ENCODE measurements around the gene SLC6A18.
"Not testable (repeated sequence)": the region's sequence is repeated elsewhere in the genome, so short reads cannot be mapped to it uniquely, and the experiment has no call there.

The SLC6A18 gene

DNA sequence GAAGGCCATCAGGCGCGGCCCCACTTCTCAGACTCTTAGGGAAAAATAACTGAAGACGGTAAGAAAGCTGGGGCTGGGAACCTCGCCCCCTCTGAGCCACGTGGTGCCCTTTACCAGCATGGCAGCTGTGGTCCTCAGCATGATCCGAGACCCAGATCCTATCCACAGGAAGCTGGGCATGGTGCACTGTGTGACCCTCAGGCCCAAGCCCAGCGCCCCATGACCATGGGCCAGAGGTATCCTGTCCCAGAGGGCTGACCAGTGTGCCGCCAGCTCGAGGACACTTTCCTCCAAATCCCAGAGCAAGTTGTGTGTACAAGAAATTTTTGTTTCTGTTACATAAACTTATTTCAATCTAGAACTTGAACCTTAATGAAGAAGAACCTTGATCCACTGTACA, 41.6 kb downstream of the SLC6A18 start:
- TF ChIP-seq, protein P1, sequence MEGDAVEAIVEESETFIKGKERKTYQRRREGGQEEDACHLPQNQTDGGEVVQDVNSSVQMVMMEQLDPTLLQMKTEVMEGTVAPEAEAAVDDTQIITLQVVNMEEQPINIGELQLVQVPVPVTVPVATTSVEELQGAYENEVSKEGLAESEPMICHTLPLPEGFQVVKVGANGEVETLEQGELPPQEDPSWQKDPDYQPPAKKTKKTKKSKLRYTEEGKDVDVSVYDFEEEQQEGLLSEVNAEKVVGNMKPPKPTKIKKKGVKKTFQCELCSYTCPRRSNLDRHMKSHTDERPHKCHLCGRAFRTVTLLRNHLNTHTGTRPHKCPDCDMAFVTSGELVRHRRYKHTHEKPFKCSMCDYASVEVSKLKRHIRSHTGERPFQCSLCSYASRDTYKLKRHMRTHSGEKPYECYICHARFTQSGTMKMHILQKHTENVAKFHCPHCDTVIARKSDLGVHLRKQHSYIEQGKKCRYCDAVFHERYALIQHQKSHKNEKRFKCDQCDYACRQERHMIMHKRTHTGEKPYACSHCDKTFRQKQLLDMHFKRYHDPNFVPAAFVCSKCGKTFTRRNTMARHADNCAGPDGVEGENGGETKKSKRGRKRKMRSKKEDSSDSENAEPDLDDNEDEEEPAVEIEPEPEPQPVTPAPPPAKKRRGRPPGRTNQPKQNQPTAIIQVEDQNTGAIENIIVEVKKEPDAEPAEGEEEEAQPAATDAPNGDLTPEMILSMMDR (conservative IDR thresholded peaks at IDR 0.05; ENCODE audit: control insufficient read depth, insufficient read depth, low read depth, low read length): no peak
- H3K4me3 ChIP-seq (ENCODE audit: control insufficient read depth, low read depth, low read length): no peak overlapping the region
- DNase-seq (ENCODE audit: low read depth): no peak

- not testable (repeated sequence) for DNase-seq (ENCODE audit: low read depth); H3K4me3 ChIP-seq (ENCODE audit: control insufficient read depth, low read depth, low read length)
Observed at GRCh38 chr5:1267464-1267863, 42.3 kb downstream of the SLC6A18 start.

DNA sequence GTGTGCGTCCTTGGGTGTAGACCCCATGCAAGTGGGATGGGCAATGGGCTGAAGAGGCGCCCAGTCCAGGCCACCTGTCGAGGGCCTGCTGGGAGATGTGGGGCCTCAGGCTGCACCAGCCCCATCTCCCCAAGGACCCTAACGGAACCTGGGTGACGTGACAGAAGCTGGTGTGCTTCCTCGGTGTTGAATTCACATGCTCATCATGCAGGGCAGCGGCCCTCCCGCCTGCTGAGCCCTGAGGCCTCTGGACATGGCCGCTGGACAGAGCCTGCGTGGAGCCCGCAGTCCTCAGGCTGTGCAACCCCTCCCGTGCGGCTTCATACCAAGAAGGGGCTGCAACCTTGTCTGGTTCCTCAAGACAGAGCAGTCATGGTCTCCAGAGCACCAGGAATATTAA, 42.9 kb downstream of the SLC6A18 start:
- DNase-seq (ENCODE audit: low read depth): no peak
- TF ChIP-seq, protein P1 (conservative IDR thresholded peaks at IDR 0.05; ENCODE audit: control insufficient read depth, insufficient read depth, low read depth, low read length): no peak
- H3K4me3 ChIP-seq (ENCODE audit: control insufficient read depth, low read depth, low read length): no peak overlapping the region

DNA sequence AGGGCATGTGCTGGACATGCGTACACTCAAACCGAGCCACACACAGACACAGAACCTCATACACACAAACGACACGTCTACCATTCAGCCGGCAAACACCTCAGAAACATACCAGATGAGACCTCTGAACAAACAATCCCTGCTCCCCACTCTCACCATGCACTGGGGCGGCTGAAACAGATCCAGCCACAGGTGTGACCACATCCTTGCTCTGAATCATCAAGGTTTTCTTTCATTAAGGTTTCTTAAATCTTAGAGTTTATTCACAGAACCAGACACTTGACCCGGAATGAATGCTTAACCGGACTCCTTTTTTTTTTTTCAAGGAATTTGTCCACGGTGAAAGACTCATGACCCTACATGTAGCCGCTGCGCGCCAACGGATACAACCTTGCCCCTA, 43.5 kb downstream of the SLC6A18 start:
- TF ChIP-seq, protein P1 (conservative IDR thresholded peaks at IDR 0.05; ENCODE audit: control insufficient read depth, insufficient read depth, low read depth, low read length): no peak

DNA sequence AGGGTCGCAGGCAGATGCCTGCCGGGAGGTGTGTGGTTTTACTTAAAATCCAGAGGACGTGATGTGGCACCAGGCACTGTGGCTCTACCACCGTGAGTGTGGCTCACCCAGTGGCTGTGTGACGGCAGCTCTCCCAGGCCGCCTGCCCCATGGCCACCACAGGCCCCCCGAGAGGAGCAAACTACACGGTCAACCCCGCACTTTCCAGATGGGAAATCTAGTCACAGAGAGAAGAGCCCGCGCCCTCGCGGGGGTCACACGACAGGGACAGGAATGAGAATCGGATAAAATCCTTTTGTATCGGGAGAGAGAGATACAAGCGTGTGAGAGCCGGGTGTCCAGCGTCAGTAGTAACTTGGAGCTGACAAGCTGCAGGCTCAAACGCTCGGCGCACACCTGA, 45.2 kb downstream of the SLC6A18 start:
- no peak for DNase-seq (ENCODE audit: low read depth)
- TF ChIP-seq, protein P1 (conservative IDR thresholded peaks at IDR 0.05; ENCODE audit: control insufficient read depth, insufficient read depth, low read depth, low read length): no peak
- no peak overlapping the region for H3K4me3 ChIP-seq (ENCODE audit: control insufficient read depth, low read depth, low read length)

More for the DNA sequence above, 43.5 kb downstream of the SLC6A18 start:
- DNase-seq (ENCODE audit: low read depth): no peak
- no peak overlapping the region for H3K4me3 ChIP-seq (ENCODE audit: control insufficient read depth, low read depth, low read length)

DNA sequence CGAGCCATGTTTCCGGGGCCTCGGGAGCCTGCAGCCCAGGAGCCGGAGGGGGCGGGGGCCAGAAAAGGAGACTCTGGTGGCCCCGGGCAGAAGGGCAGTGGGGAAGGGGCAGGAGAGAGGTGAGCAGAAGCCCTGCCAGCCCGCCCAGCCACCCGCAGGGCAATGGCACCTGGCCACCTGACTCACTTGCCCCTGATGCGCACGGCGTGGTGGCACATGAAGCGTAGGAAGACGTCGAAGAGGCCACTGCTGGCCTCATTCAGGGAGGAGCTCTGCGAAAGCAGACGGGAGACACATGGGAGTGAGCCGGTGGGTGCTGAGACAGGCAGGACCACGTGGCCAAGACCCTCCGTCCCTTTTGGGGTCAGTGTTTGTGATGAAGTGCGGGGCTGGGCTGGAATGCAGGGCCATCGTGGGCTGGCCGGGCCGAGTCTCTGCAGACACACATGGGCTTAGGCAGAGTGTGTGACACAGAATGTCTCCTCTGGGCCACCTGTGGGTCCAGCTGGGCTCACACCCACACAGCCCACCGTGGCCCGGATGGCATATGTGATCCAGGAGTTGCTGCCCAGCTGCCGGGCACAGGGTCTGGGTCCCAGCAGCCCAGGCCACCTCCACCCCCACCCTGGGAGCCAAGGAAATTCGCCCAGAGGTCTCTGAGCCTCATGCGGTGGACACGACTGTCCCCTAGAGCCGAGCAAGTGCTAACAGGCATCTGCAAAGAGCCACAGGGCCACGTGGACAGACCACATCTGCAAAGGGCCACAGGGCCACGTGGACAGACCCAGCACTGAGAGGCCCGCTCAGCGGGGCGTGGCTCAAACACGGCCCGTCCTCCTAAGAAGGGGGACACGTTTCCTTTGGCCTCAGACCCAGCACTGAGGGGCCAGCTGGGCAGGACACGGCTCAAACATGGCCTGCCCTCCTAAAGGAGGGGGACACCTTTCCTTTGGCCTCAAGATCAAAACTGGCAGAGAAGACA, 46.0 kb downstream of the SLC6A18 start:
- TF ChIP-seq, protein P1 (conservative IDR thresholded peaks at IDR 0.05; ENCODE audit: control insufficient read depth, insufficient read depth, low read depth, low read length): no peak
- DNase-seq (ENCODE audit: low read depth): no peak
- no peak overlapping the region for H3K4me3 ChIP-seq (ENCODE audit: control insufficient read depth, low read depth, low read length)

DNA sequence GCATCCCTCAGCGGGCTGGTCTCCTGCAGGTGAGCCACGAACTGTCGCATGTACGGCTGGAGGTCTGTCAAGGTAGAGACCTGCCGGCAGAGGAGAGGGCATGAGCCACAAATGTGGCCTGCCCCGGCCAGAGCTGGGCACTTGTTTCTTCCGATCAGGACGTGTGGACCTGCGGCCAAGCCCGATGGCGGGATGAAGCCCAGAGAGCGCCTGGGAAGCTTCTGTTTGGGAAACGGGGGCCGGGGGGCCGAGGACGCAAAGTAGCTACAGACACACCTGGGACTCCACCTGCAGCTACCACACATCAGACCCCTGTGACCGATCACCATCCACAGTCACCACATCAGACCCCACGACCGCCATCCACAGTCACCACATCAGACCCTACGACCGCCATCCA, 47.0 kb downstream of the SLC6A18 start:
- TF ChIP-seq, protein P1 (conservative IDR thresholded peaks at IDR 0.05; ENCODE audit: control insufficient read depth, insufficient read depth, low read depth, low read length): no peak
- DNase-seq (ENCODE audit: low read depth): no peak
- no peak overlapping the region for H3K4me3 ChIP-seq (ENCODE audit: control insufficient read depth, low read depth, low read length)
